Heart left ventricle (tissue), 16 donors: Measurements from ENCODE around the gene CELF2. TPM values are rescaled to one million over a fixed set of nuclear protein-coding genes. Genes with fewer than 3 reads are reported as not detected.

Experiments used
- ATAC-seq, 4 donors: fragments of 200-7000 bp; cut with Tn5 transposase; one replicate each; pipeline ENCODE4 v1.9.1; 2020 to 2022; ENCODE audit warnings: moderate library complexity in 4 of 4, mild to moderate bottlenecking in 3 of 4, moderate number of reproducible peaks in 1 of 4
- DNase-seq, 5 donors: peaks; one replicate each; pipeline ENCODE4 v3.0.0-alpha.2; 2020
- H3K27ac ChIP-seq, 12 donors: fragments of 200-600 bp; sonication (generic) in 4 of 12; one replicate each; pipeline versions ENCODE4 v1.5.0 to v1.8.0; 2016 to 2022; ENCODE audit warnings: mild to moderate bottlenecking in 2 of 12
- H3K27me3 ChIP-seq, 9 donors: fragments of 200-600 bp; sonication (generic) in 2 of 9; one replicate each; pipeline versions ENCODE4 v1.5.1 to v1.8.0; 2016 to 2022; ENCODE audit warnings: mild to moderate bottlenecking in 3 of 9
- H3K36me3 ChIP-seq, 9 donors: fragments of 200-600 bp; sonication (generic) in 2 of 9; one replicate each; pipeline versions ENCODE4 v1.5.0 to v1.8.0; 2018 to 2022; ENCODE audit warnings: mild to moderate bottlenecking in 2 of 9
- H3K4me1 ChIP-seq, 12 donors: fragments of 200-600 bp; sonication (generic) in 4 of 12; one replicate each; pipeline versions ENCODE4 v1.5.0 to v1.8.0; 2016 to 2022; ENCODE audit warnings: mild to moderate bottlenecking in 3 of 12
- H3K4me3 ChIP-seq, 12 donors: fragments of 200-600 bp; sonication (generic) in 4 of 12; one replicate each; pipeline versions ENCODE4 v1.5.0 to v1.8.0; 2017 to 2022; ENCODE audit warnings: mild to moderate bottlenecking in 9 of 12, moderate library complexity in 4 of 12
- H3K9me3 ChIP-seq, 12 donors: fragments of 200-600 bp; sonication (generic) in 4 of 12; one replicate each; pipeline versions ENCODE4 v1.5.0 to v1.8.0; 2016 to 2022; ENCODE audit warnings: mild to moderate bottlenecking in 1 of 12
- POLR2A ChIP-seq, 2 donors: fragments of 450-650 bp; IDR thresholded peaks; one replicate each; pipeline ENCODE4 v1.6.1; 2017; ENCODE audit warnings: antibody characterized with exemption in 2 of 2, mild to moderate bottlenecking in 2 of 2, moderate library complexity in 2 of 2
- WGBS, 4 donors: extraction: QIAGEN DNeasy Blood & Tissue Kit in 2 of 4; methylation state at CpG; one replicate each; pipeline versions ENCODE4 v1.1.5 to v1.1.7; 2013 to 2018; 5-methylcytosine and 5-hydroxymethylcytosine counted together
- intact Hi-C, 10 donors: fragments of 100-400 bp; cut with DNase I; formaldehyde crosslinking; loops; one replicate each; pipeline versions ENCODE4 v1.11.1 to v1.14.2; 2022
- polyA plus RNA-seq, 2 donors: library from polyadenylated mRNA; stranded (reverse); fragments of 200-250 nt; gene quantifications; one replicate each; pipeline ENCODE4 v1.2.3, GENCODE V29; 2013
- total RNA-seq, 9 donors: library from RNA; depleted of rRNA in 2 of 9; stranded (reverse); fragments of >200 nt in 2 of 9; fragmentation: NEBNext Ultra II Directional in 3 of 9; extraction: Animal tissue kit (Norgen Biotek cat#: 25700) in 3 of 9; gene quantifications; one replicate each; pipeline versions ENCODE4 v1.1.0 to v1.2.4, GENCODE V29; 2016 to 2023
- TF ChIP-seq, protein P1 (sequence below), 12 donors: fragments of 200-600 bp; sonication (generic) in 4 of 12; IDR thresholded peaks; one replicate each; pipeline versions ENCODE4 v1.5.0 to v1.8.0; 2018 to 2022; ENCODE audit warnings: antibody characterized with exemption in 12 of 12, mild to moderate bottlenecking in 5 of 12
- donor health status: ischemic (EF 13 %, LVEDD 7.1; RV severe dilation, severe dysfunction).
- donor health status: healthy with polysubstance abuse.
- donor health status: DM: no; HTN: yes; CAD: no.
- donor health status: DM: no; HTN: no; CAD: no.
- donor health status: ischemic (EF 25% LVEDD 6.9; RV normal size, moderate dysfunction).
- donor health status: ischemic (EF 25% LVEDD 5.7; RV mildly dilated, moderate dysfunction).
- donor health status: healthy.
- donor health status: DM: yes; HTN: yes; CAD: no.
- donor health status: ischemic (EF 35%, LVEDD 5.7; RV mildly dilated, moderate dysfunction).
- donor health status: nonischemic (EF 11% LVEDD 7.7; RV severe dilation, severe dysfunction).
- donor health status: DM: yes; HTN: yes; CAD: no.
- donor health status: PGD.
- donor health status: ischemic (EF 29% LVEDD 5.4; RV normal size, mild dysfunction).
- donor health status: nonischemic (EF 23%, LVEDD 6.1; RV moderate dilation, normal function).

CELF2 gene
- total and polyA plus RNA-seq, 11 donors: 14.2 to 103 (median 67.1) TPM

DNA sequence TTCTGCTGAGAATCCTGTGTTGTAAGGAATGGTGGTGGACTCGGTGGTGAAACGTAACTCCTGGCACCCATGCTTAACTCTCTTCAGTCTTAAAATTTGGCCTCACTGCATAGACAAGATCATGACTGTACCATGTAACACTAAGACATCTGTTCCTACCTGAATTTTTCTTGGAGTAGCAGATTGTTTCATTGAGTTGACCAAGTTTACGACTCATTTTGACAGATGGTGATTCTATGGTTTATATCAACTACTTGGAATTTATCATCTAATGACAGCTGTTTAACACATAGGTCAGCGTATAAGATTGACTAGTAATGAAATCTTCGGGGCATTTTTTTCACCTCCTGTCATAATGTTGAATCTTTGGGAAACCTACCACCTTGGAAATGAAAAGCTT, 184.2 kb downstream of the CELF2 start:
- H3K27me3 ChIP-seq: no peaks in the 10 kb centered on the region
- WGBS, 4 donors: 59 to 88% (median 65%) methylated on average over 5 of the region's 5 CpGs
- no peak for TF ChIP-seq POLR2A (IDR thresholded peaks at IDR 0.05)
- TF ChIP-seq, protein P1, sequence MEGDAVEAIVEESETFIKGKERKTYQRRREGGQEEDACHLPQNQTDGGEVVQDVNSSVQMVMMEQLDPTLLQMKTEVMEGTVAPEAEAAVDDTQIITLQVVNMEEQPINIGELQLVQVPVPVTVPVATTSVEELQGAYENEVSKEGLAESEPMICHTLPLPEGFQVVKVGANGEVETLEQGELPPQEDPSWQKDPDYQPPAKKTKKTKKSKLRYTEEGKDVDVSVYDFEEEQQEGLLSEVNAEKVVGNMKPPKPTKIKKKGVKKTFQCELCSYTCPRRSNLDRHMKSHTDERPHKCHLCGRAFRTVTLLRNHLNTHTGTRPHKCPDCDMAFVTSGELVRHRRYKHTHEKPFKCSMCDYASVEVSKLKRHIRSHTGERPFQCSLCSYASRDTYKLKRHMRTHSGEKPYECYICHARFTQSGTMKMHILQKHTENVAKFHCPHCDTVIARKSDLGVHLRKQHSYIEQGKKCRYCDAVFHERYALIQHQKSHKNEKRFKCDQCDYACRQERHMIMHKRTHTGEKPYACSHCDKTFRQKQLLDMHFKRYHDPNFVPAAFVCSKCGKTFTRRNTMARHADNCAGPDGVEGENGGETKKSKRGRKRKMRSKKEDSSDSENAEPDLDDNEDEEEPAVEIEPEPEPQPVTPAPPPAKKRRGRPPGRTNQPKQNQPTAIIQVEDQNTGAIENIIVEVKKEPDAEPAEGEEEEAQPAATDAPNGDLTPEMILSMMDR (IDR thresholded peaks at IDR 0.05): no peak
- no peak overlapping the region for H3K27ac ChIP-seq
- intact Hi-C loops: loop anchor here in 1 of 10 donors (5.0 kb wide), 1 partner anchor 40 kb away; no protein-coding TSS in a partner anchor
- peaks cover 0 to 39% (median 0%) of the 10 kb centered on the region in 9 donors for H3K36me3 ChIP-seq
- no peak overlapping the region for H3K4me3 ChIP-seq
- ATAC-seq: no peak
- DNase-seq: no peak
- H3K9me3 ChIP-seq: peaks cover 0 to 13% (median 0%) of the 10 kb centered on the region in 12 donors
- H3K4me1 ChIP-seq: peaks cover 0 to 82% (median 30%) of the 10 kb centered on the region in 12 donors

DNA sequence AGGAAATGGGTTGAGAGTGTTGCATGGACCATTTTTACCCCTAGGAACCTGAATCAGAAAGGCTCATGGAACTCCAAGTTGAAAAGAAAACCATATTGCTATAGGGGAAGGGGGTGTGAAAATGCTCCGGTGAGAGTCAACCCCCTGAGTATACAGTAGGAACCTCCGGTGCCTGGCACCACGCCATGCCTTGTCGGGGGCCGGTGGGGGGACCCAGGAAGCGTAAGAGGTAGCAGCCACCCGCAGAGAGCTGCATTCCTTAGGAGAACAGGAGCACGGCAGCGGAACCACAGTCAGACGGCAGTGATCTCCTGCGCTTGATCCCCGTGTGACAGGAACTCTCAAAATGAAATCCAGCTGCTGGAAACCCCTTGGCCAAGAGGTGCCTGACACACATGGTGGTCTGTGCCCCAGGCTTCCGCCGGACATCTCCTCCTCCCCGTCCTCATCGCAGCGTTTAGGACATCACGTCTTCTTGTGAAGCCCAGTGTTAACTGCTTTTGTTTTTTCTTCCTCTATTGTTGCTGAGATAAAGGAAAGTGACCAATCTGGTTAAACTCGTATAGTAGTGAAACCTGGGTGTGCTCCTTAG, 186.8 kb downstream of the CELF2 start:
- Histone ChIP-seq H3K27me3 (no peaks in the 10 kb centered on the region), H3K36me3 (peaks cover 0 to 46% (median 0%) of the 10 kb centered on the region in 9 donors), H3K9me3 (peaks cover 0 to 13% (median 0%) of the 10 kb centered on the region in 12 donors), H3K4me1 (peaks cover 0 to 82% (median 21%) of the 10 kb centered on the region in 12 donors), H3K27ac (peak overlapping the region in 1 of 12 donors; percentile 0), H3K4me3 (no peak overlapping the region)
- ATAC-seq: peak in 1 of 4 donors; percentile 25
- intact Hi-C loops: loop anchor here in 1 of 10 donors (5.0 kb wide), 1 partner anchor 38 kb away; no protein-coding TSS in a partner anchor
- TF ChIP-seq, protein P1 (IDR thresholded peaks at IDR 0.05): no peak
- TF ChIP-seq POLR2A (IDR thresholded peaks at IDR 0.05): no peak
- 48 to 54% (median 51%) methylated on average over 19 of the region's 19 CpGs for WGBS, 4 donors
- no peak for DNase-seq

DNA sequence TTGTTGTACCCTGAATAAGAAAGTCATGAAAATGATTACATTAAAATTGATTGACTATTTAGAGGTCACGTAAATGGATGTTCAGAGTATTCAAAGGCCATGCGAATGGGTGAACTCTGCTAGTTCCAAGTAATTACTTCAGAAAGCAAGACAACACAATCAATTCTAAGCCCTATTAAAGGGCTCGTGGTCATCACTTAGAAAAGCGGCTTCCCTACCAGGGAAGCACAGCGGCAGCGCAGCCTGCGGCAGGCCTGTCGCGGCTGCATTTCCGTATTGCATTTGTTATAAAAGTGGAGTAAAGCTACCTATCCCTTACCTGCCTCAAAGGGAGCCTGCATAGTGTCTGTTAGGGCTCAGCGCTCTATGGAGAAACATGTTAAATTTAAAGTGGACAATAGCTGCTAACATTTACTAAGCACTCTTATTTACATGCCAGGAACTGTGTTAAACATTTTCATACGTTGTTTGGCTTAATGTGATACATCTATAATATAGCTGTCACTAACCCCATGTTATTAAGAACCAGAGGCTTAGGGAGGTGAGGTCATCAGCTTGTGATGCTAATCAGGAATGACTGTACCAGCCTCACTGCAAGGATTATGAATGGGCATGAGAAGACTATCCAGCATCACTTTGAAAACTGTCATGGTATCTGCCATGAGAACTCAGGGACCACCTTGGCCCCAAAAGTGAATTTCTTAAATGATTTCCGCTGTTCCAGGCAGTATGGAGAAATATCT, 187.5 kb downstream of the CELF2 start:
- Histone ChIP-seq H3K4me1 (peaks cover 0 to 82% (median 29%) of the 10 kb centered on the region in 12 donors), H3K36me3 (peaks cover 0 to 46% (median 0%) of the 10 kb centered on the region in 9 donors), H3K4me3 (no peak overlapping the region), H3K9me3 (peaks cover 0 to 13% (median 0%) of the 10 kb centered on the region in 12 donors), H3K27ac (peak overlapping the region in 1 of 12 donors; percentile 0), H3K27me3 (no peaks in the 10 kb centered on the region)
- WGBS, 4 donors: 89 to 94% (median 93%) methylated on average over 13 of the region's 13 CpGs
- ATAC-seq (no peak), DNase-seq (no peak)
- TF ChIP-seq POLR2A (IDR thresholded peaks at IDR 0.05): no peak
- TF ChIP-seq, protein P1 (IDR thresholded peaks at IDR 0.05): no peak
- intact Hi-C loops: no loop called here
